Activated CD4-positive, alpha-beta T cell treated with anti-CD3 and anti-CD28 coated beads, Interleukin-2, Interleukin-4, amounts not matched to agents 100 ng/mL and 50 ng/mL, durations not matched to agents 16 hours and 8 hours (primary cell): ENCODE measurements around the gene OR9Q1.
"Not testable (repeated sequence)": the region's sequence is repeated elsewhere in the genome, so short reads cannot be mapped to it uniquely, and the experiment has no call there.

Experiments used
- DNase-seq: peaks from one replicate; pipeline ENCODE4 v3.0.0-alpha.2; 2020; ENCODE audit warnings: low spot score

OR9Q1 gene

DNA sequence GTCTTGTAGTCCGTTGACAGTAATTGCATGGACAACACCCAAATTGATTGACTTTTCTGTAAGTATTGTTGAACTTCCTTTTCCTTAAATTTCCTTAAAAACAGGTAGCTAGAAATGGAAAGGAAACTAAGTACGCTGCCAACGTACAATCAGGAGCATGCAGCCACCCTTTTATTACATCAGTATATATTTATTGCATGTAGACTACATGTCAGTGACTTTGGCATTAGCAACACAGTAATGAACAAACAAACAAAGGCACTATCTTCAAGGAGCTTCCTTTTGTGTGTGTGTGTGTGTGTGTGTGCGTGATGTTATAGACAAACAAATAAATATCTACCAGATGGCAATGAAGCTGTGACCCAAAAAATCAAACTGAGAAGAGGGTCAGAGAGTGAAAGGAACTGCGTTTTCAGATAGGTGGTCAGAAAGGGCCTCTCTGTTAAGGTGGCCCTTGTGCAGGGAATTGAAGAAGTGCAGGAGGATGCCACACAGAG, at the start of gene OR9Q1:
OR9Q1 (plus strand) TSS at position 447 of the 497 bp plus-strand sequence. CDS start 155,564 bp downstream, outside the sequence.
- no peak for DNase-seq

DNA sequence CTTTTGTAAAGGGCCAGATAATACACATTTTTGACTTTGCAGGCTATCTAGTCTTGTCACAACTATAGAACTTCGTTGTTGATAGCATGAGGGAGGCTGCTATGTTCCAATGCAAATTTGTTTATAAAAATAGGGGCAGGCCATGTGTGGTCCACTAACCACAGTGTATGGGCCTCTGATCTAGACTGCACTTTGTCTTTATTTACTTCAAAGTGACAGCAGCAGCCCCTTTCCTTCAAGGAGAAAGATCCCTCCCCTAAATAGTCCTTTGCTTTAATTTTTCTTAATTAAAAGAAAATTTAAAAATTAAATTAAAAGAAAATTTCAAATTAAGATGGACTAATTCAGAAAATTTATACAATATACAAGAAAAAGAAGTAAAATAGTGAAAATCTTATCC, 49.5 kb upstream of the OR9Q1 start:
- no peak for DNase-seq

DNA sequence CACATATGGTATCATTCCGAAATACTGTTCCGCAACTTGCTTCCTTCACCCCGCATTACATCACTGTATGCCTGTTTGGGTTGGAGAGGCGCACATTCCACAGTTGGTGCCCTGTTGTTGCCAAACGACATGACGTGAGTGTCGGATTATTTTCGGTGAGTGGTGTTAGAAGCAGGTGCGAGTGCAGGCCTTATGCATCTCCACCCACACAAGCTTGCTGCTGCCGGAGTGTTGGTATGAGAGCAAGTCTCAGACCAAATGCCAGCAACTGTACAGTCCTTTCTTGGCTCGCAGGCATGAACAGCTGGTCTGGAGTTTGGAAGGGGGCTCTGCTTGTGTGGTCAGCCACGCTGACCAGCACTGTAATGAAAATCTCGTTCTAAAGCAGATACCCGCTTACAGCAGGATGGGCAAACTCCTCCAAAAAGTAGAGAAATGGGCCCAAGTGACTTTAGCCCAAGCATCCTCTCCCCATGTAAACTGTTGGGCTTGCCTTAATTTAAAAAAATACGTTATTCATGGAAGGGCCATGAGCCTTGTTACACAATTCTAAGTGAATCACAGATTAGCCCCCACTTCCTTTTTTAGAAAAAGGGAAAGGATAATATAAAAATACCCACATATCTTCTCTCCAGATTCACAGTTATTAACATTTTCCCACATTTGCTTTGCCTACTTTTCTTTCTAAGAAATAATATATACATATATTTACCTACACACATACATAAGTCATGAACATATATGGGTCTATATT, 48.7 kb upstream of the OR9Q1 start:
- no peak for DNase-seq

DNA sequence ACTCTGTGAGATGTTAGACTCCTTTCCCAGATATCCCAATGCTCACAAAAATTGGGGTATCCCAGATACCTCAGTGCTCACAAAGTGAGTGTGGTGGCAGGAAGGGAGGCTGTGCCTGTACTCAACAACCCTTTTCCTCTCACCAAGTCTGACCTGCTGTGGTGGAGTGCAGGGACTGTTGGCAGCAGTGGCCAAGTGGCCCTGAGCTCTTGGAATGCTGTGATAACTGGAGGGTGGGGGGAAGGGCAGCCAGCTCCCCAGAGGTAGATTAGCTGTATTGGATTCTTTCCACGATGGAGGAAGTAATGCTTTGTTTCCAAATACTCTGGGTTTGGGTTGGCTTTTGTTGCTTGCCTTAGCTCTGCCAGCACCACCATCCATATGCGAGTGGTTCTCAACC, 46.0 kb upstream of the OR9Q1 start:
- DNase-seq: no peak

DNA sequence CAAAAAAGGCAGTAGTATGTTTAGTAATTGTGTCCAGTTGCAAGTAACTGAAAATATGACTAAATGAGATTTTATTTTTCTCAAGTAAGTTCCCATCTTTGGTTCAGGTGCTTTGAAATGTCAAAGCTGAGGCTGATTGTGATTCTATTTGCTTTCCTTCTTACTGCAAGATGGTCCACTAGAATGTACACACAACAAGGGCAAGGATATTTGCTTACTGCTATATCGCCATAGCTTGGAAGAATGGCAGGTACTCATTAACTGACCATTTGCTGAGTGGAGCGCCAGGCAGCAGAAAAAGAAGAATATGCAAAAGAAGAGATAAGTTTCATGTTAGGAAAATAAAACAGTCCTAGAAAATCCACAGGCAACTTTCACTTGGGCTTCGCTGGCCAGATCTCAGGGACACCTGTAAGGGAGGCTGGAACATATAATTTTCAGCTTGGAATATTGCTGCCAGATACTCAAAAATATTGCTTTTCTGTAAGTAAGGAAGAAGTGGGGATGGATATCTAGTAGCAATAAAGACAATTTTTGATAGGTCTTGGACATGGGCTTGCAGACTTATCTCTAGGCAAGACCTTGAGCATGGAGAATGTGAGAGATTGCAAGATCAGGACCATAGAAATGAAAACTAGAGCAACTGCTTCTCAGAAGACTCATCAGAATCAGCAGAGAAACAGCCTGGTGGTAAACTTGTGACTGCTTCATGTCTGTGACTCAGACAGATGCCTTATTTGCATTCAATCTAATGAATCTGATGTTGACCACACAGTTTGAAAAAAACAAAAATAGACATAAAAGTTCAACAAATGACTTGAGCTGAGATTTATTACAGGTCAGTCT, 44.8 kb upstream of the OR9Q1 start:
- no peak for DNase-seq

- no peak for DNase-seq
Observed at GRCh38 chr11:57979532-57980079, 44.1 kb upstream of the OR9Q1 start.

DNA sequence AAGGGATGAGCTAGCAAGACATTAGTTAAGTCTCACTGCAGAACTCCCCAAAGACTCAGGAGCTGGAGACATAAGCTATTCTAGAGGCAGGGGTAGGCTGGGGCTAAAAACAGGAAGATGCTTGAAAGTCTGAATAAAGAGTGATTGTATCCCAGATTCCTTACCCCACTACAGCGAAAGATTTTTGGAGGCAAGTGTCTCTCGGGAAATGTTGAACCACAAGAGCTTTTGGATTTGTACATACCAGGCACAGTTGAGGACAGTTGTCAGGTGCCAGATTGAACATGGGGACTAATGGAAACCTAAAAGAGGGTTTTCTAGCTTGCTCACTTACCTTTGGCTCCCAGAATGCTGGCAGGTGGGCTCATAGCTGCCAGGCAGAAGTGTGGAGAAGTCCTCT, 43.5 kb upstream of the OR9Q1 start:
- no peak for DNase-seq

GRCh38 chr11:57981536-57981935, 42.1 kb upstream of the OR9Q1 start:
- no peak for DNase-seq

DNA sequence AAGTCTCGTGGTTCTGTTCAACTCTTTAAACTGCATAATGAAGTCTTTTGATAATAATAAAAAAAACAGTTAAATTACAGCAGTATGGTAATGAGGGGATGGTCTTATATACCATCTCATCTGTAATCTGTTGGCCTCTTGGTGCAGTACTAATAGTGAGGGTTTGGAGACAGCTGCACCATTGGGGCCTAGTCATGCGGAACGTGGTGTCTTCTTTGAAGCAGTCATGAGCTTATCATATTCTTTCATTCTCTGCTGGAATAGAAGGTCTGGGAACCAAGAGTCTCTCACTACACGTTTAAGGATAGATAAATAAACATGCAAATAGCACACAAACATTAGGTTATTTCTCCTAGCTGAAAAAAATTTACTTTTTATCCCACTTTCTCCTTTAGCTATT, 40.9 kb upstream of the OR9Q1 start:
- DNase-seq: no peak

DNA sequence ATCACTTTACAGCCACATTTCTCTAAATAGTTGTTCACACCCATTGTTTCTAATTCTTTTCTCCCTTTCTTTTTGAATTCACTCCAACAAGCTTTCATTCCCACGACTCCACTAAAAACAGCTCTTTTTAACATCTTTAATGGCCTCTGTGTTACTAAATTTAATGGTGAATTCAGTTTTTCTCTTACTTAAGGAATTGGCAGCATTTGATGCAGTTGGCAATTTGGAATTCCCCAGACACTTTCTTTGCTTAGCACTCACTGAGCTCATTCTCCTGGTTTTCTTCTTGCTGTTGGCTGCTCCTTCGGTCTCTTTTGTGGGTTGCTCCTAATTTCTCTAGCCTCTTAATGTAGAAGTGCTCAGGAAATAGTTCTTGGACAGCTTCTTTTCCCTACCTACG, 40.5 kb upstream of the OR9Q1 start:
- no peak for DNase-seq

DNA sequence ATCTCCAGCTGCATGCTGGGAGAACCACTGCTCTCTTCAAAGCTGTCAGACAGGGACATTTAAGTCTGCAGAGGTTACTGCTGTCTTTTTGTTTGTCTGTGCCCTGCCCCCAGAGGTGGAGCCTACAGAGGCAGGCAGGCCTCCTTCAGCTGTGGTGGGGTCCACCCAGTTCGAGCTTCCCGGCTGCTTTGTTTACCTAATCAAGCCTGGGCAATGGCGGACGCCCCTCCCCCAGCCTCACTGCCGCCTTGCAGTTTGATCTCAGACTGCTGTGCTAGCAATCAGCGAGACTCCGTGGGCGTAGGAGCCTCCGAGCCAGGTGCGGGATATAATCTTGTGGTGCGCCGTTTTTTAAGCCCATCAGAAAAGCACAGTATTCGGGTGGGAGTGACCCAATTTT, 24.2 kb upstream of the OR9Q1 start:
- not testable (repeated sequence) for DNase-seq

DNA sequence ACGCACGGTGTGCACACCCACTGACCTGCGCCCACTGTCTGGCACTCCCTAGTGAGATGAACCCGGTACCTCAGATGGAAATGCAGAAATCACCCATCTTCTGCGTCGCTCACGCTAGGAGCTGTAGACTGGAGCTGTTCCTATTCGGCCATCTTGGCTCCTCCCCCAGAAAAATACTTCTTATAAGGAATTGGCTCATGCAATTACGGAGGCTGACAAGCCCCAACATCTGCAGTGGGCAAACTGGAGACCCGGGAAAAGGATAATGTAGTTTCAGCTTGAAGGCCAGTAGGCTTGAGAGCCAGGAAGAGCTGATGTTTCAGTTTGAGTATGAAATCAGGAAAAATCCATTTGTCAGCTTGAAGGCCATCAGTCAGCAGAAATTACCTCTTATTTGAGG, 23.7 kb upstream of the OR9Q1 start:
- not testable (repeated sequence) for DNase-seq

DNA sequence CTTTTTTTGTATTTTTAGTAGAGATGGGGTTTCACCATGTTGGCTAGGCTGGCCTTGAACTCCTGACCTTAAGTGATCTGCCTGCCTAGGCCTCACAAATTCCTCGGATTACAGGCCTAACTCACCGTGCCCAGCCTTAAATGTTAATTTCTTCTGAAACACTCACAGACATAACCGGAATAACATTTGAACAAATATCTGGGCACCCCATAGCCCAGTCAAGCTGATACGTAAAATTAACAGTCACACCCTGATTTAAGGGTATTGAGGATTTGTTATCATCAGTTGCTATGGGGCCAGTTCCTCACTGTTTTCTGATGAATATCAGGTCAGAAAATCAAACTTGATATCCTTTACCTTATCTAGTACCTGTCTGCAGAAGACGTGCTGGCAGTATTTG, 23.0 kb upstream of the OR9Q1 start:
- DNase-seq: no peak

GRCh38 chr11:58003036-58003435, 20.6 kb upstream of the OR9Q1 start:
- DNase-seq: no peak

- no peak for DNase-seq
Observed at GRCh38 chr11:58003591-58003990, 20.1 kb upstream of the OR9Q1 start.

- no peak for DNase-seq
Observed at GRCh38 chr11:58004664-58005063, 19.0 kb upstream of the OR9Q1 start.

DNA sequence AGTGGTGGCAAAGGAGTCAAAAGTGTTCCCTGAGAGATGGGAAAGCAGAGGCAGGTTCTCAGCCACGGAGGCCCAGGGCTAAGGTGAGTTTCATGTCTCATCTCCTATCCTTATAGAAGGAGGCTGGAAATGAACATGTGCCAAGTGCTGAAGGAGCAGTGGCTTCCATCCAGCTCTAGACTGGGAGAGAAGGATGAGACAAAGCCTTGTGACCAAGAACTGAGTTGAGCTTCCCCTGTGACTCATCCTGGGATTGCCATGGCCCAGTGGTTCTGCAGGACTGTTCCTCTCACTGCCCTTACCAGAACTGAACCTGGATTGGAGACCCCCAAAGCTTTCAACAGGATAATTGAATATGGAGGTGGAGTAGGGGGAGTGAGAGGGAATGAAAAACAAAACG, 16.7 kb upstream of the OR9Q1 start:
- DNase-seq: no peak

GRCh38 chr11:58011771-58012170, 11.9 kb upstream of the OR9Q1 start:
- no peak for DNase-seq

- no peak for DNase-seq
Observed at GRCh38 chr11:58024601-58025091, 965 bp downstream of the OR9Q1 start.

DNA sequence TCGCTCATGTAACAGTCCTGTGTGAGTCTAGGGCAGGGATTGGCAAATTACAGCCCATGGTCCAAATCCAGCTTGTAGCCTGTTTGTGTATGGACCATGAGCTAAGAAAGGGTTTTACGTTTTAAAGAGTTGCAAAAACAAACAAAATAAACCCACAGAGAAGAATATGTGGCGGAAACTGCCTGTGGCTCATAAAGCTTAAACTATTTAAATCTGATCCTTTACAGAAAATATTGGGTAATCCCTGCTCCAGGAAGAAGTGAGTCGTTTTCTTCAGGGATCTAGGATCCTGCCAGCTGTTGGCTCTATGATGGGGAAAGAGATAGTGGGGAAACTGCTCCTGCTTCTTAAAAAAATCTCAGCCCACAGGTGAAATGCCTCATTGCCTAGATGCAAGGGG, 3.7 kb downstream of the OR9Q1 start:
- DNase-seq: no peak

- no peak for DNase-seq
Observed at GRCh38 chr11:58028687-58029411, 5.2 kb downstream of the OR9Q1 start.

- no peak for DNase-seq
Observed at GRCh38 chr11:58030653-58031052, 7.0 kb downstream of the OR9Q1 start, which contains the start of gene OR6Q1. Gene OR6Q1 (plus strand): TSS chr11:58030953. CDS start chr11:58030953, 0 bp downstream.
